GM12801 (cell line): ENCODE data around the gene DPYSL4.

Experiments
- TF ChIP-seq, protein P1 (sequence below): IDR thresholded peaks from one replicate; pipeline ENCODE4 v1.5.1; 2011; ENCODE audit warnings: control low read depth; ENCODE audit not compliant: insufficient read length; ENCODE audit errors: extremely low read depth

Gene DPYSL4

DNA sequence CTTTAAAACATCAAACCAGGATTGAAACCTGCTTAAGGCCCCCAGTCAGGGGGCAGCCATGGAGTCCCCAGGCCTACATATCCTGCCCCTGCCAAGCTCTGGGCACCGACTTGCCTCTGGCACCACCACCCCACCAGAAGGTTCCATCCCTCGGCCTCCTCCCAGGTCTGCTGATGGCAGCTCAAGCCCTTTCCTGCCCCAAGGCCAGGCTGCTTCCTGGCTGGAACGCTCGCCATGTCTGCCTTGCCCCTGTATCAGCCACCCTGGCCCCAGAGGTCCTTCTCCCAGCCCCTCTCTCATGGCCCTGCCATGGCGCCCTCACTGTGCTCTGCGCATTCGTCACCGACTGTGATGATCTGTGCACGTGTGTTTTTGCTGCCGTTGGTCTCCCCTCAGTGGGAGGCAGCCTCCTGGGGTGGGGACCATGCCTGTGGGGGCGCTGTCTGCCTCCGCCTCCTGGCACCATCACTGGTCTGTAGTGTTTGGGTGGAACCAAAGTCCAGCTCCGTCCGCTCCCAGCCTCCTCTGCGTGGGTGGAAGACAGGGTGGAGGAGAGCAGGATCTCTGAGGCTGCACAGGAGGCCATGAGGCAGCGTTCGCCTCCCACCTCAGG is 3.2 kb downstream of the DPYSL4 start:
- TF ChIP-seq, protein P1, sequence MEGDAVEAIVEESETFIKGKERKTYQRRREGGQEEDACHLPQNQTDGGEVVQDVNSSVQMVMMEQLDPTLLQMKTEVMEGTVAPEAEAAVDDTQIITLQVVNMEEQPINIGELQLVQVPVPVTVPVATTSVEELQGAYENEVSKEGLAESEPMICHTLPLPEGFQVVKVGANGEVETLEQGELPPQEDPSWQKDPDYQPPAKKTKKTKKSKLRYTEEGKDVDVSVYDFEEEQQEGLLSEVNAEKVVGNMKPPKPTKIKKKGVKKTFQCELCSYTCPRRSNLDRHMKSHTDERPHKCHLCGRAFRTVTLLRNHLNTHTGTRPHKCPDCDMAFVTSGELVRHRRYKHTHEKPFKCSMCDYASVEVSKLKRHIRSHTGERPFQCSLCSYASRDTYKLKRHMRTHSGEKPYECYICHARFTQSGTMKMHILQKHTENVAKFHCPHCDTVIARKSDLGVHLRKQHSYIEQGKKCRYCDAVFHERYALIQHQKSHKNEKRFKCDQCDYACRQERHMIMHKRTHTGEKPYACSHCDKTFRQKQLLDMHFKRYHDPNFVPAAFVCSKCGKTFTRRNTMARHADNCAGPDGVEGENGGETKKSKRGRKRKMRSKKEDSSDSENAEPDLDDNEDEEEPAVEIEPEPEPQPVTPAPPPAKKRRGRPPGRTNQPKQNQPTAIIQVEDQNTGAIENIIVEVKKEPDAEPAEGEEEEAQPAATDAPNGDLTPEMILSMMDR: no peak

DNA sequence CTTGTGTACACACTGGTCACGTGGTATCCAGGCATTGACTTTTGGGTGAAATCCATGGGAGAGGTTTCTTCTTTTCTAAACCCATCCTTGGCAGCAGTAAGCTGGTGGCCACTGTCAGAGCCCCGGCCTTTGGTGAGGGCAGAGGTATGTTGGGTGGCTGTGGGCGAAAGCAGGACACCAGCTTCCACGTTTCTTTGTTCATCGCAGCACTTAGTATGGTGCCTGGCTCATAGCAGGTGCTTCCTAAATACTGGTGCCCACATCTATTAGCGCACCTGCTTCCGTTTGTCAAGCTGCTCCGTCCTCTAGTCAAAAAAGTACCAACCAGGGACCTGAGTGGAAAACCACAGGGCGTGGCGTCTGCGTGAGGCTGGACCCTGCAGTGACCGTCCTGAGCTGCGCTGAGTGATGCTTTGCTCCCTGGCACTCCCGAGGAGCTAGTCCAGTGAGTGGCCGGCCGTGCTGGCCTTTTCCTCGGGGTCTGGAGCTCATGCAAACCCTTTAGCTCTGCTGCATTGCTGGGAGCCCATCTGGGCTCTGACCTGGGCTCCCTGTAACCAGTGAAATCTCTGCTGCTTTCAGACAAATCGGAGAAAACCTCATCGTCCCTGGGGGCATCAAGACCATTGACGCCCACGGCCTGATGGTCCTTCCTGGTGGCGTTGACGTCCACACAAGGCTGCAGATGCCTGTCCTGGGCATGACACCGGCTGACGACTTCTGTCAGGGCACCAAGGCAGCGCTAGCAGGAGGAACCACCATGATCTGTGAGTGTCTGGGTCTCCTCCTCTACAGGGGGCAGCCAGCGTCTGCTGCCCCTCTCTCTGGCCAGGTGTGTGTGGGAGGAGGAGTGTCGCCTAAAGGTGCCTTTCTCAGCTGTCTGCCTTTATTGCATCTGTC is 5.6 kb downstream of the DPYSL4 start:
- TF ChIP-seq, protein P1: no peak

DNA sequence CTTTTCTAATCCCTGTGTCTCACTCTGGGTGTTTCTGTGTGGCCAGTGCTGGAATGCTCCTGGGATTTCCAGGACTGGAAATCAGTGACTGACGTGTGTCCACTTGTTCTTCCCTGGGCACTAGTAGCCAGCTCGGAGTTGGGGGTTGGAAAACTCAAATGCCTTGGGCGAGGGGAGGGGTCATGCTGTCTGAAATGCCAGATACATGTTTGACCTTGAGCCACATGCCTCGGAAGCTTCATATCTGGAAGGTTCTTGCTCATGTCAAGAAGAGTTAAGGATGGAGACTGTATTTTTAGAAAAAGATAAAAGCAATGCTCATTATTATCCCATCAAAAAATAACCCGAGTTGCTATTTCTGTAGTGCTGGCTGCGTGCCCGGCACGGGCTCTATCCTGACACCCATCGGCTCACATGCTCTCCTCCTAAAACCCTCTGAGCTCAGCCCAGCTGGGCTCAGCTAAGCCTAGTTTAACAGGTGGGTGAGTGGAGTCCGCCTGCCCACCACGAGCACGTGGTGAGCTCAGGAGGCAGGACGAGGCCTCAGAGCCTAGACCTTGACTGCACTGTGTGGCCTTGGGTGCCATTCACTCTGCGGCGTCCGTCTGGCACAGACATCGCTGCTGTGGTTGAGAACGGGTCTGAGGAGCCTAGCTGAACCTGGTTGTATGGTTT is 6.4 kb downstream of the DPYSL4 start:
- TF ChIP-seq, protein P1: no peak

DNA sequence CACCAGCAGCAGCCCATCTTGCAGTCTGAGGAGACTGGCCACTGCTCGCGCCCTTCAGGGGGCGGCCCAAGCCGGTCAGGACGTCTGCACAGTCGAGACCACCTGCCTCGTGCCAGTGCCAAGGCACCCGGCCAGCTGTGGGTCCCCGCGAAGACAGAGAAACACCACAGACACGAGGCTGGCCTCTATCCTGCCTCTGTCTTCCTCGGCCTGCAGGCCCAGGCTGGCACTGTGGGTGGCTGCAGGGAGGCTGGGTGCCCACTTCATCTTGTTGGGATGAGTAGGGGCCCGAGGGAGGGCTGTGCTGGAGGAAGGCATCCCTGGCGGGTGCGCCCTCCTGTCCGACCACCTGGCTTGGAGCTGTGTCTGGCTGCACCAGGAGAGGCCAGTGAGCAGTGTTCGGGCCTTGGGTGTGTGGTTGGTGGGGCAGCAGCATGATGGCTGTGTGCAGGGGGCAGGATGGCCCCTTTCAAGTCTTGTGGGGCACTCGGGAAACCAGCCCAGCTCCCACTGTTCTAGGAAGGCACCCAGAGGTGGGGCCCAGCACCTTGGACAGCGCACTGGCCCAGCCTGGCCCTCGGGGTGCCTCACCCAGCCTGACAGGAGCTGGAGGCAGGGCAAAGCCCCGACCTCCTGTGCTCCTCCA is 7.3 kb downstream of the DPYSL4 start:
- TF ChIP-seq, protein P1: no peak

DNA sequence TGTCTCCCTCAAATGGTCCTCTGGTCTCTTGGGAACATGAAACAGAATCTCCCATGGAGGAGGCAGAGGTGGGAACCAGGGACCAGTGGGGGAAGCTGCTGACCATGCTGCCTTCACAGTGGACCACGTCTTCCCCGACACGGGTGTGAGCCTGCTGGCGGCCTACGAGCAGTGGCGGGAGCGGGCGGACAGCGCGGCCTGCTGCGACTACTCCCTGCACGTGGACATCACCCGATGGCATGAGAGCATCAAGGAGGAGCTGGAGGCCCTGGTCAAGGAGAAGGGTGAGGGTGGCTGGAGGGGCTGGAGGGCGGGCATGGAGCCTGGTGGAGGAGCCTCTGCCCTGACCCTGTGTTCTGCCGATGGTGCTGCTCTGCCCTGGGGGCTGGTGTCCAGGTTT is 8.0 kb downstream of the DPYSL4 start:
- TF ChIP-seq, protein P1: no peak

DNA sequence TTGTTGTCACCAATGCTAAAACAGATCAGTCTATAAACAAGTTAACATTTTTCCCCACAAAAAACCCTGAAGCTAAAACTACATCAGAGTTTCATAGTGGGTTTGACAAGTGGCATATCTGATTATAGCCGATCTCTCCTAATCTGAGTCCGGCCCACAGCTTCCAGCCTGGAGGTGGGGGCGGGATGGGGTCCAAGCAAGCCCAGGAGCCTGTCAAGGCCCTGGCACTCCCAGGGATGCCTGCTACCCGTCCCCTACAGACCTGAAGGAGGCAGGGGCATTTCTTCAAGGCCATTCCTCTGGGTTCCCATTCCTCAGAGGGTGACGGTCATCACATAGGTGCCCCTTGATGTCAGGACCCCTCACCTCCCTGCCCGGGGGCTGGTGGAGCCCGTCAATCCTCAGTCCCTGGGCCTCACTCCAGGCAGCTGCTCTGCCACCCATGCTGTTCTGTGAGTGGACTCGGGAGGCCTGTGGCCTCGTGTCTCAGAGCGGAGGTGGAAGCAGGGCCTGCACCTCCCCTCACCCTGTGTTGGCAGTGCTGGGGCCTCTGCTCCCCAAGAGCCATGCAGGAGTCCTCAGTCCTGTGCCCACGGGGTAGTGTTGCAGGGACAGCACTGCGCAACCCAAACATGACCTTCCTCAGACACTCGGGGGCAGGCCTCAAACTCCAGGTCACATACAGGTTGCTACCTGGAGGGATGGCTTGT is 8.8 kb downstream of the DPYSL4 start:
- TF ChIP-seq, protein P1: no peak
